Embryonic facial prominence (tissue), 1 donor: ENCODE measurements around the gene MORN2.

ENCODE experiments used
- DNase-seq: peaks from one replicate; pipeline ENCODE4 v3.0.0-alpha.2; 2016; ENCODE audit errors: extremely low spot score

MORN2 gene

GRCh38 chr2:38889575-38889974, 13.8 kb downstream of the MORN2 start, which contains the start of gene ARHGEF33:
Gene ARHGEF33, plus strand, starts transcription at chr2:38889875. Its CDS starts 29,573 bp downstream, at chr2:38919448.
- DNase-seq: no peak

DNA sequence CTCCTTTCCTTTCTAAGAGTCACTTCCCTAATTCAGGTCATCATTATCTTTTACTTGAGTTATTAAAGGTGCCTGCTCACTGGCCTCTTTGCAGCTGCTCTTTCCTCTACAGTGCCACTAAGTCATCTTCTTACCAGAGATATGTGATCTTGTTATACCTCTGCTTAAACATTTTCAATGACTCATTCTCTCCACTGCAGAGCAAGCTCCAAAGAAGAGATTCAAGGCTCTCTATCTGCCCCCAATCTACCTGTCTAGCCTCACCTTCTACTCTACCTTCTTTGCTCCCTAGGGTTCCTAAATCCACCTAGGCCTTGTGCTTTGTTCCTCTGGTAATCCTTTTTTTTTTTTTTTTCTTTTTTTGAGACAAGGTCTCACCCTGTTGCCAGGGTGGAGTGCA, 17.0 kb downstream of the MORN2 start:
- DNase-seq: no peak

DNA sequence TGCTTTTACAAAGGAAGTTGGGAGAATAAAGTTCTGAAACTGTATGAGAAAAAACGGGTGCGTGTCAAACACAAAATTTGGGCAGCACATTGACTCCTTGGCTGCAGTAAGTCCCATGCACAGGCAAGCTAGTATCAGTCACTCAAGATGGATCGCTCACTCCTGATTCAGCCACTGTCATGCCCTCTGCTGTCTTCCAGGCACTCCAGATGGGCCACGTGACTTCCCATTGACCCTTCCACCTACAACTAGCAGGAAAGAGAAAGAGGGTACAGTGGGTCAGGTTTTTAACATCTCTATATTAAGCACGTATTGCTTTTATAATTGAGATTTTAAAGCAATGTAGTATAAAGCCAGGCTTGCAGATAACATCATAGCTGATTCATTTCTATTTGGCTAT, 22.5 kb downstream of the MORN2 start:
- no peak for DNase-seq

GRCh38 chr2:38900726-38901125, 24.9 kb downstream of the MORN2 start:
- DNase-seq: no peak

DNA sequence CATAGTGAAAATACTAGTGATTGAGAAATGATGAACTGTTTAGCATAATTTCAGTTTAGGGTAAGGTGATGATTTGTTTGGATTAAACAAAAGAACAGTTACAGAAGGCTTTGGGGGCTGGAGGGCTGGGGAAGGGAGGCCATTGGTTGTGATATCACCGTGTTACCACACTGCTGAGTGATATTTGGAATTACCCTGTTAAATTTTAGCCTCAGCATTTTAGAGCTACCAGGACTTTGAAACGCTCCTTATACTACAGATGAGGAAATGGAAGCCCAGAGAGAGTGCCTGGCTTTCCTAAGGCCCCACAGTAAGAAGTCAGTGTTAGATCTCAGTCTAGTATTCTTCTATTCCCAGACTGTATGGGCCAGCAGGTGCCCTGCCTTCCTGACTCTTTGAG, 29.5 kb downstream of the MORN2 start:
- DNase-seq: no peak

DNA sequence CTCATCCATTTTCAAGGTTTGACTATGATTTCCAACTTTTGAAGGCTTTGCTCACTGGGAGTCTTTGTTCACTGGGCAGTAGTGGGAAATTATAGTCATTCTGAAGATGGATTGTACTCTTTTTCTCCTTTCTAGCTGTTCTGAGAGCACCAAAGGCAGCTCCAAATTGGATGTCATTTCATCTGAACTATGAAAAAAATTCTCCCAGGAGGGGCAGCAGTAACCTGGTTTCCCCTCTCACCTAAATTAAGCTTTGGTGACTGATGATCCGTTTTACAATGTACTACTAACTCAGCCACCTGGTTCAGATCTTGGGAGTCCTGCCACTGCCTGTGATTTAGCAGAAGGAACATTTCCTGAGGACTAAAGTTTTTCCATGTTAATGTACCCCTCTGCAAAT, 31.5 kb downstream of the MORN2 start:
- no peak for DNase-seq

DNA sequence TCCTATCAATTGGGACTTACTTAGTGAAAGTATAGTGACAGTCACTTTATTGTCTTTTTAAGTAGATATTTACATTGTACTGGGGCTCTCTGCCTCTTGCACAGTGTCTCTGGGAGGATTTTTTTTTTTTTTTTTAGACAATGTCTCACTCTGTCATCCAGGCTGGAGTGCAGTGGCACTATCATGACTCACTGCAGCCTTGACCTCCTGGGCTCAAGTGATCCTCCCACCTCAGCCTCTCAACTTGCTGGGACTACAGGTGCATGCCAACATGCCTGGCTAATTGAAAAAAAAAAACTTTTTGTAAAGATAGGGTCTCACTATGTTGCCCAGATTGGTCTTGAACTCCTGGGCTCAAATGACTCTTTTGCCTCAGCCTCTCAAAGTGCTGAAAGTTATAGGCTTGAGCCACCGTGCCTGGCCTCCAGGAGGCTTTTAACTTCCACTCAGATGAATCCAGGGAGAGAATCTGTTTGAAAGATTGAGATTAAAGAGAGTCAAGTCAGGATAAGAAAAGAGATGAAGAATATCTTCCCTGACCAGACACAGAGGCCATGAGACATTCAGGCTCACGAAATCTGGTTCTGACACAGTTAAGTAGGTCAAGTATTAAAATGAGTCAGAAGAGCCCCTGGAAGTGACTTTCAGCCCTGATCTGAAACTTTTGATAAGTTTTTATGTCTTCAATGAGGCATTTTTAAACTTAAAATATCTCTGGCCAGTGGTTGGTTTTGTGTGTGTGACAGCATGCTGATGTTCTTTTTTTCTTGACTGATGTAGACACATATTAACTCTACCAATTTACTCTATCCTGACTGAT, 32.2 kb downstream of the MORN2 start:
- DNase-seq: no peak

DNA sequence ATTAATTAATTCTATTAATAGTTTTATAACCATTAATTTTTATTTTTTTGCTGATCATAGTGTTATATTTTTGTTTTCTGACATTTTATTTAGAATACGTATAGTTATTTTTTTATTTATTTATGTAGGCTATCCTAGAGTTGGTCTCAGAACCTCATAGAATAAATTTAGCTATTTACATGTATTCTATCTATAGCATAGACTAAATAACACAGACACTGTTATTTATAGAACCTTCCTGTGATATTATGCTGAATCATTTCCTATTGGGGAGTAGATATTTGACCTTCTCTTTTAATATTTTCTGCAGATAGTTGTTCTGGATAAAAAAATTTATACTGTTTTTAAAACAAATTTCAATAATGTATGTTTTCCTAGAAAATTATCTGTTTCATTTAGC, 34.1 kb downstream of the MORN2 start:
- DNase-seq: no peak

DNA sequence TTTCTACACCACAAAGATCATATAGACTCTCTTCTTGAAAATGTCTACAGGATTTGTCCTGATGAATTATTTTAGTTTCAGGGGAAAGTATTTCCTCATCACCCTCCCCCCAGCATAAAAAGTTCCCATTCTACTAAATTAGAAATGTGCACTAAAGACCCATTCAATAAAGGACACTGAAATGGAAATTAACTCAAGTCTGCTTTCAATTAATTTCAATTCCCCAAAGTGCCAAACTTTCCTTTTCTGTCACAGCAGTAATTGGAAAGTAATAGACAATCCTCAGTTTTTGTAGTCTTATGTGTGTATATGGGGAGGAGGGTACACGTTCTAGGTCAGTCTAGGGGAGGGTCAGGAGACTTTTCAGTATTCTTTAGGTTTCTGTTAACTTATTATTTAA, 35.4 kb downstream of the MORN2 start:
- DNase-seq: no peak

GRCh38 chr2:38912619-38913018, 36.8 kb downstream of the MORN2 start:
- no peak for DNase-seq

DNA sequence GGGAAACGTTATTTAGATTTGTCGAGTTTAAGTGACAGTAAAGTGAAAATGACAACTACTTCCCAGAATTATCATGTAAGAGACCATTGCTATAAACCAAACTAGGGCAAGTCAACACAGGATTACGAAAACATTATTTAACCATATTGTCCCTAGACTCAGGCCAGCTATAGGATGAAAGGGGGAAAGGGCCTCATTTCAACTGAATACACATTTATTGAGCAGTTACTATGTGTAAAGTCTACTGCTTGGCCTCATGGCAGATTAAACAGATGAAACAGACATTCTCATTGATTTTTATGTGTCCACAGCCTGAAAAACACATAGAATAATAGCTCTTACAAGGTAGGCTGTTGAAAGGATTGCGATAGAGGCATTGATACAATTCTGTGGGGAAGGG, 46.6 kb downstream of the MORN2 start:
- no peak for DNase-seq

GRCh38 chr2:38922902-38923301, 47.1 kb downstream of the MORN2 start:
- DNase-seq: no peak

- DNase-seq: no peak
Measured at GRCh38 chr2:38925982-38926381, 50.2 kb downstream of the MORN2 start.

- DNase-seq: no peak
Measured at GRCh38 chr2:38930600-38930999, 54.8 kb downstream of the MORN2 start.
